ENCODE measurements around the gene STN1.

Gene STN1

GRCh38 chr10:103934308-103934707, 16.3 kb upstream of the STN1 start:
- Mint-ChIP-seq H3K9me3 (no peaks in the 10 kb centered on the region), H3K4me3 (no peak overlapping the region), H3K36me3 (ENCODE audit: low read depth) (no peaks in the 10 kb centered on the region), H3K27ac (no peak overlapping the region), H3K4me1 (ENCODE audit: low read depth) (no peaks in the 10 kb centered on the region), H3K27me3 (no peaks in the 10 kb centered on the region)
- DNase-seq, result no peak

GRCh38 chr10:103933557-103934121, 15.7 kb upstream of the STN1 start:
- no peak for DNase-seq
- Mint-ChIP-seq H3K36me3 (ENCODE audit: low read depth) (no peaks in the 10 kb centered on the region), H3K9me3 (no peaks in the 10 kb centered on the region), H3K4me3 (no peak overlapping the region), H3K4me1 (ENCODE audit: low read depth) (no peaks in the 10 kb centered on the region), H3K27me3 (no peaks in the 10 kb centered on the region), H3K27ac (no peak overlapping the region)

- no peak overlapping the region for H3K4me3 Mint-ChIP-seq
- H3K36me3 Mint-ChIP-seq (ENCODE audit: low read depth), result no peaks in the 10 kb centered on the region
Observed at GRCh38 chr10:103932971-103933370, 15.0 kb upstream of the STN1 start.

GRCh38 chr10:103932271-103932670, 14.3 kb upstream of the STN1 start:
- H3K4me1 Mint-ChIP-seq (ENCODE audit: low read depth), result no peaks in the 10 kb centered on the region
- H3K27me3 Mint-ChIP-seq, result no peaks in the 10 kb centered on the region
- no peak overlapping the region for H3K4me3 Mint-ChIP-seq
- no peaks in the 10 kb centered on the region for H3K36me3 Mint-ChIP-seq (ENCODE audit: low read depth)
- DNase-seq, result no peak
- no peak overlapping the region for H3K27ac Mint-ChIP-seq
- H3K9me3 Mint-ChIP-seq, result no peaks in the 10 kb centered on the region

More at GRCh38 chr10:103932971-103933370, 15.0 kb upstream of the STN1 start:
- Mint-ChIP-seq H3K27ac (no peak overlapping the region), H3K9me3 (no peaks in the 10 kb centered on the region), H3K4me1 (ENCODE audit: low read depth) (no peaks in the 10 kb centered on the region), H3K27me3 (no peaks in the 10 kb centered on the region)
- DNase-seq, result no peak

GRCh38 chr10:103931603-103932002, 13.6 kb upstream of the STN1 start:
- Mint-ChIP-seq H3K27ac (no peak overlapping the region), H3K9me3 (no peaks in the 10 kb centered on the region), H3K4me3 (no peak overlapping the region), H3K4me1 (ENCODE audit: low read depth) (no peaks in the 10 kb centered on the region), H3K36me3 (ENCODE audit: low read depth) (no peaks in the 10 kb centered on the region), H3K27me3 (no peaks in the 10 kb centered on the region)
- DNase-seq, result no peak

- no peak for DNase-seq
- Mint-ChIP-seq H3K27ac (no peak overlapping the region), H3K4me3 (no peak overlapping the region), H3K9me3 (no peaks in the 10 kb centered on the region), H3K27me3 (no peaks in the 10 kb centered on the region), H3K36me3 (ENCODE audit: low read depth) (no peaks in the 10 kb centered on the region), H3K4me1 (ENCODE audit: low read depth) (no peaks in the 10 kb centered on the region)
Observed at GRCh38 chr10:103930881-103931280, 12.9 kb upstream of the STN1 start.

- Mint-ChIP-seq H3K4me3 (no peak overlapping the region), H3K27ac (no peak overlapping the region), H3K9me3 (no peaks in the 10 kb centered on the region), H3K27me3 (no peaks in the 10 kb centered on the region), H3K36me3 (ENCODE audit: low read depth) (no peaks in the 10 kb centered on the region), H3K4me1 (ENCODE audit: low read depth) (no peaks in the 10 kb centered on the region)
- DNase-seq, result no peak
Observed at GRCh38 chr10:103930449-103930848, 12.5 kb upstream of the STN1 start.

GRCh38 chr10:103929381-103929921, 11.5 kb upstream of the STN1 start:
- no peak overlapping the region for H3K4me3 Mint-ChIP-seq
- no peaks in the 10 kb centered on the region for H3K27me3 Mint-ChIP-seq
- no peaks in the 10 kb centered on the region for H3K9me3 Mint-ChIP-seq
- DNase-seq, result no peak
- H3K36me3 Mint-ChIP-seq (ENCODE audit: low read depth), result no peaks in the 10 kb centered on the region
- H3K4me1 Mint-ChIP-seq (ENCODE audit: low read depth), result no peaks in the 10 kb centered on the region
- no peak overlapping the region for H3K27ac Mint-ChIP-seq

GRCh38 chr10:103928784-103929183, 10.8 kb upstream of the STN1 start:
- Mint-ChIP-seq H3K36me3 (ENCODE audit: low read depth) (no peaks in the 10 kb centered on the region), H3K27ac (no peak overlapping the region), H3K9me3 (no peaks in the 10 kb centered on the region), H3K27me3 (no peaks in the 10 kb centered on the region), H3K4me1 (ENCODE audit: low read depth) (no peaks in the 10 kb centered on the region), H3K4me3 (no peak overlapping the region)
- DNase-seq, result no peak

- Mint-ChIP-seq H3K4me3 (no peak overlapping the region), H3K4me1 (ENCODE audit: low read depth) (no peaks in the 10 kb centered on the region), H3K27ac (no peak overlapping the region), H3K27me3 (no peaks in the 10 kb centered on the region), H3K36me3 (ENCODE audit: low read depth) (no peaks in the 10 kb centered on the region), H3K9me3 (no peaks in the 10 kb centered on the region)
- no peak for DNase-seq
Observed at GRCh38 chr10:103926722-103927319, 8.8 kb upstream of the STN1 start.

GRCh38 chr10:103925591-103925990, 7.6 kb upstream of the STN1 start:
- no peaks in the 10 kb centered on the region for H3K36me3 Mint-ChIP-seq (ENCODE audit: low read depth)
- H3K9me3 Mint-ChIP-seq, result no peaks in the 10 kb centered on the region
- no peaks in the 10 kb centered on the region for H3K27me3 Mint-ChIP-seq
- no peak overlapping the region for H3K27ac Mint-ChIP-seq
- H3K4me3 Mint-ChIP-seq, result no peak overlapping the region
- no peak for DNase-seq
- no peaks in the 10 kb centered on the region for H3K4me1 Mint-ChIP-seq (ENCODE audit: low read depth)

- H3K27me3 Mint-ChIP-seq, result no peaks in the 10 kb centered on the region
- H3K27ac Mint-ChIP-seq, result no peak overlapping the region
- H3K36me3 Mint-ChIP-seq (ENCODE audit: low read depth), result no peaks in the 10 kb centered on the region
- no peak overlapping the region for H3K4me3 Mint-ChIP-seq
- H3K9me3 Mint-ChIP-seq, result no peaks in the 10 kb centered on the region
- H3K4me1 Mint-ChIP-seq (ENCODE audit: low read depth), result peaks cover 8% of the 10 kb centered on the region
- DNase-seq, result no peak
Observed at GRCh38 chr10:103923502-103923901, 5.5 kb upstream of the STN1 start.

- H3K27me3 Mint-ChIP-seq, result no peaks in the 10 kb centered on the region
- no peak overlapping the region for H3K4me3 Mint-ChIP-seq
- DNase-seq, result no peak
- peaks cover 3% of the 10 kb centered on the region for H3K36me3 Mint-ChIP-seq (ENCODE audit: low read depth)
- no peaks in the 10 kb centered on the region for H3K9me3 Mint-ChIP-seq
- H3K27ac Mint-ChIP-seq, result no peak overlapping the region
- peaks cover 9% of the 10 kb centered on the region for H3K4me1 Mint-ChIP-seq (ENCODE audit: low read depth)
Observed at GRCh38 chr10:103922659-103923058, 4.7 kb upstream of the STN1 start.

- Mint-ChIP-seq H3K27ac (no peak overlapping the region), H3K9me3 (no peaks in the 10 kb centered on the region), H3K4me3 (no peak overlapping the region), H3K4me1 (ENCODE audit: low read depth) (peaks cover 12% of the 10 kb centered on the region), H3K27me3 (no peaks in the 10 kb centered on the region), H3K36me3 (ENCODE audit: low read depth) (peaks cover 11% of the 10 kb centered on the region)
- peak; percentile 43 for DNase-seq
Observed at GRCh38 chr10:103921750-103922195, 3.8 kb upstream of the STN1 start.

- DNase-seq, result no peak
- Mint-ChIP-seq H3K27ac (no peak overlapping the region), H3K9me3 (no peaks in the 10 kb centered on the region), H3K4me1 (ENCODE audit: low read depth) (peaks cover 16% of the 10 kb centered on the region), H3K4me3 (no peak overlapping the region), H3K36me3 (ENCODE audit: low read depth) (peaks cover 13% of the 10 kb centered on the region), H3K27me3 (no peaks in the 10 kb centered on the region)
Observed at GRCh38 chr10:103921248-103921647, 3.3 kb upstream of the STN1 start.
